Measurements from ENCODE around the gene TMEM259. TPM values are rescaled to one million over a fixed set of nuclear protein-coding genes. Genes with fewer than 3 reads are reported as not detected.

The TMEM259 gene
- total and polyA plus RNA-seq, 9 of the 15 experiments (the other 6 are each of a cell fraction or from before 2014, with no cell fraction given), result 0.52 to 231 (median 63.6) TPM

DNA sequence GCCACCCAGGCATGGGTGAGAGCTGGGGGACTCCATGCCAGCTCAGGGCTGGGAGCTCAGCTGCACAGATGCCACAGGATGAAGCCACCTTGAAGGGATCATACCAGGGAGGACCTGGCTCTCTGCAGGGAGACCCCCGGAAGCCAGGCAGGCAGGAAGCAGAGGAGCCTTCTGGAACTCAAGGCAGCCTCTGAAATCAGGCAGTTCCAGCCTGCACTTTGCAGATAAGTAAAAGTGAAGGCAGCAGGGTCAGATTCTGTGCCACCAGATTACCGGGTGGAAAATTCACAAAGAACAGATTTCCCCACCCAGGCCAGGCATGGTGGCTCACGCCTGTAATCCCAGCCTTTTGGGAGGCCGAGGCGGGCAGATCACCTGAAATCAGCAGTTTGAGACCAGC, 2.5 kb downstream of the TMEM259 start (continued):
- TF ChIP-seq CREB1 (IDR thresholded peaks at IDR 0.05), result no peak
- TF ChIP-seq CREB1 (CRISPR knock-in tag; IDR thresholded peaks at IDR 0.05), result no peak
- no peak for TF ChIP-seq ESRRA (IDR thresholded peaks at IDR 0.05; ENCODE audit: borderline replicate concordance, low read depth)
- no peak for TF ChIP-seq POLR2G (IDR thresholded peaks at IDR 0.05; ENCODE audit: low read depth, low read length)
- TF ChIP-seq ARID1B (IDR thresholded peaks at IDR 0.05), result peak; percentile 78
- TF ChIP-seq ZNF324 (CRISPR knock-in tag; IDR thresholded peaks at IDR 0.05), result no peak
- TF ChIP-seq MAFG (tag; conservative IDR thresholded peaks at IDR 0.05), result no peak
- 0 out of 2 replicates have a peak, but pooled peaks have one; percentile 35 for TF ChIP-seq DPF2 (IDR thresholded peaks at IDR 0.05)
- no peak for TF ChIP-seq POLR2A (conservative IDR thresholded peaks at IDR 0.05)
- TF ChIP-seq SIX5 (IDR thresholded peaks at IDR 0.05; ENCODE audit: borderline replicate concordance in 1 of 2, insufficient read depth in 1 of 2, low read depth in 1 of 2, low read length in 2 of 2), result no peak
- no peak for TF ChIP-seq ZNF253 (CRISPR knock-in tag; conservative IDR thresholded peaks at IDR 0.05)
- TF ChIP-seq TAL1 (IDR thresholded peaks at IDR 0.05), result peak; percentile 79
- peak; percentile 86 for TF ChIP-seq TCF3 (CRISPR knock-in tag; IDR thresholded peaks at IDR 0.05)
- no peak for TF ChIP-seq ZNF76 (CRISPR knock-in tag; IDR thresholded peaks at IDR 0.05; ENCODE audit: borderline replicate concordance)
- TF ChIP-seq, protein P1, sequence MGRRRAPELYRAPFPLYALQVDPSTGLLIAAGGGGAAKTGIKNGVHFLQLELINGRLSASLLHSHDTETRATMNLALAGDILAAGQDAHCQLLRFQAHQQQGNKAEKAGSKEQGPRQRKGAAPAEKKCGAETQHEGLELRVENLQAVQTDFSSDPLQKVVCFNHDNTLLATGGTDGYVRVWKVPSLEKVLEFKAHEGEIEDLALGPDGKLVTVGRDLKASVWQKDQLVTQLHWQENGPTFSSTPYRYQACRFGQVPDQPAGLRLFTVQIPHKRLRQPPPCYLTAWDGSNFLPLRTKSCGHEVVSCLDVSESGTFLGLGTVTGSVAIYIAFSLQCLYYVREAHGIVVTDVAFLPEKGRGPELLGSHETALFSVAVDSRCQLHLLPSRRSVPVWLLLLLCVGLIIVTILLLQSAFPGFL (CRISPR knock-in tag; IDR thresholded peaks at IDR 0.05), result no peak
- TF ChIP-seq HDAC2 (IDR thresholded peaks at IDR 0.05), result peak; percentile 94
- no peak for TF ChIP-seq ZNF232 (CRISPR knock-in tag; IDR thresholded peaks at IDR 0.05)
- TF ChIP-seq TFAM (CRISPR knock-in tag; conservative IDR thresholded peaks at IDR 0.05), result no peak
- no peak for TF ChIP-seq FOXK2 (conservative IDR thresholded peaks at IDR 0.05 in 1 of 2, IDR thresholded peaks at IDR 0.05 in 1 of 2; ENCODE audit: low read depth in 2 of 2)
- TF ChIP-seq EP300 (IDR thresholded peaks at IDR 0.05; ENCODE audit: low read length), result peak; percentile 54; the same call in 1 of the 2 replicates
- TF ChIP-seq, protein P2, sequence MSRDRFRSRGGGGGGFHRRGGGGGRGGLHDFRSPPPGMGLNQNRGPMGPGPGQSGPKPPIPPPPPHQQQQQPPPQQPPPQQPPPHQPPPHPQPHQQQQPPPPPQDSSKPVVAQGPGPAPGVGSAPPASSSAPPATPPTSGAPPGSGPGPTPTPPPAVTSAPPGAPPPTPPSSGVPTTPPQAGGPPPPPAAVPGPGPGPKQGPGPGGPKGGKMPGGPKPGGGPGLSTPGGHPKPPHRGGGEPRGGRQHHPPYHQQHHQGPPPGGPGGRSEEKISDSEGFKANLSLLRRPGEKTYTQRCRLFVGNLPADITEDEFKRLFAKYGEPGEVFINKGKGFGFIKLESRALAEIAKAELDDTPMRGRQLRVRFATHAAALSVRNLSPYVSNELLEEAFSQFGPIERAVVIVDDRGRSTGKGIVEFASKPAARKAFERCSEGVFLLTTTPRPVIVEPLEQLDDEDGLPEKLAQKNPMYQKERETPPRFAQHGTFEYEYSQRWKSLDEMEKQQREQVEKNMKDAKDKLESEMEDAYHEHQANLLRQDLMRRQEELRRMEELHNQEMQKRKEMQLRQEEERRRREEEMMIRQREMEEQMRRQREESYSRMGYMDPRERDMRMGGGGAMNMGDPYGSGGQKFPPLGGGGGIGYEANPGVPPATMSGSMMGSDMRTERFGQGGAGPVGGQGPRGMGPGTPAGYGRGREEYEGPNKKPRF (IDR thresholded peaks at IDR 0.05; ENCODE audit: low read depth, low read length), result no peak
- TF ChIP-seq CBX1 (IDR thresholded peaks at IDR 0.05; ENCODE audit: low read depth), result no peak
- TF ChIP-seq, protein P3, sequence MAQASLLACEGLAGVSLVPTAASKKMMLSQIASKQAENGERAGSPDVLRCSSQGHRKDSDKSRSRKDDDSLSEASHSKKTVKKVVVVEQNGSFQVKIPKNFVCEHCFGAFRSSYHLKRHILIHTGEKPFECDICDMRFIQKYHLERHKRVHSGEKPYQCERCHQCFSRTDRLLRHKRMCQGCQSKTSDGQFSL (CRISPR knock-in tag; IDR thresholded peaks at IDR 0.05), result no peak
- TF ChIP-seq, protein P3 (tag; IDR thresholded peaks at IDR 0.05), result no peak
- TF ChIP-seq, protein P4, sequence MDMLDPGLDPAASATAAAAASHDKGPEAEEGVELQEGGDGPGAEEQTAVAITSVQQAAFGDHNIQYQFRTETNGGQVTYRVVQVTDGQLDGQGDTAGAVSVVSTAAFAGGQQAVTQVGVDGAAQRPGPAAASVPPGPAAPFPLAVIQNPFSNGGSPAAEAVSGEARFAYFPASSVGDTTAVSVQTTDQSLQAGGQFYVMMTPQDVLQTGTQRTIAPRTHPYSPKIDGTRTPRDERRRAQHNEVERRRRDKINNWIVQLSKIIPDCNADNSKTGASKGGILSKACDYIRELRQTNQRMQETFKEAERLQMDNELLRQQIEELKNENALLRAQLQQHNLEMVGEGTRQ (CRISPR knock-in tag; IDR thresholded peaks at IDR 0.05), result no peak
- no peak for TF ChIP-seq ZNF239 (CRISPR knock-in tag; IDR thresholded peaks at IDR 0.05)
